Measurements from ENCODE around the gene MPZL1.

The MPZL1 gene

GRCh38 chr1:167799747-167800146, 78.0 kb downstream of the MPZL1 start:
- Histone ChIP-seq H3K4me3 (replicated peaks; ENCODE audit: insufficient read depth, low read length) (no peak overlapping the region), H3K27me3 (ENCODE audit: insufficient read depth, poor library complexity, severe bottlenecking) (no peaks in the 10 kb centered on the region), H3K27ac (replicated peaks) (no peak overlapping the region)
- DNase-seq (ENCODE audit: low read depth in 1 of 2, low spot score in 1 of 2), result no peak
- TF ChIP-seq REST (IDR thresholded peaks at IDR 0.05; ENCODE audit: insufficient replicate concordance, low read depth), result no peak
- no peak for TF ChIP-seq CTCF (IDR thresholded peaks at IDR 0.05; ENCODE audit: insufficient read depth, low read length)
- TF ChIP-seq POLR2AphosphoS5 (IDR thresholded peaks at IDR 0.05; ENCODE audit: low read depth), result no peak
- TF ChIP-seq GABPA (IDR thresholded peaks at IDR 0.05; ENCODE audit: low read depth), result no peak
- TF ChIP-seq SPI1 (IDR thresholded peaks at IDR 0.05; ENCODE audit: borderline replicate concordance, low read depth), result no peak

GRCh38 chr1:167800251-167800650, 78.5 kb downstream of the MPZL1 start:
- no peaks in the 10 kb centered on the region for H3K27me3 ChIP-seq (ENCODE audit: insufficient read depth, poor library complexity, severe bottlenecking)
- no peak for DNase-seq (ENCODE audit: low read depth in 1 of 2, low spot score in 1 of 2)
- no peak overlapping the region for H3K4me3 ChIP-seq (replicated peaks; ENCODE audit: insufficient read depth, low read length)
- H3K27ac ChIP-seq (replicated peaks), result no peak overlapping the region
- TF ChIP-seq GABPA (IDR thresholded peaks at IDR 0.05; ENCODE audit: low read depth) (no peak), CTCF (IDR thresholded peaks at IDR 0.05; ENCODE audit: insufficient read depth, low read length) (no peak), SPI1 (IDR thresholded peaks at IDR 0.05; ENCODE audit: borderline replicate concordance, low read depth) (no peak), POLR2AphosphoS5 (IDR thresholded peaks at IDR 0.05; ENCODE audit: low read depth) (no peak), REST (IDR thresholded peaks at IDR 0.05; ENCODE audit: insufficient replicate concordance, low read depth) (no peak)

- no peak overlapping the region for H3K27ac ChIP-seq (replicated peaks)
- DNase-seq (ENCODE audit: low read depth in 1 of 2, low spot score in 1 of 2), result no peak
- H3K27me3 ChIP-seq (ENCODE audit: insufficient read depth, poor library complexity, severe bottlenecking), result no peaks in the 10 kb centered on the region
- no peak overlapping the region for H3K4me3 ChIP-seq (replicated peaks; ENCODE audit: insufficient read depth, low read length)
- TF ChIP-seq SPI1 (IDR thresholded peaks at IDR 0.05; ENCODE audit: borderline replicate concordance, low read depth) (no peak), POLR2AphosphoS5 (IDR thresholded peaks at IDR 0.05; ENCODE audit: low read depth) (no peak), GABPA (IDR thresholded peaks at IDR 0.05; ENCODE audit: low read depth) (no peak), CTCF (IDR thresholded peaks at IDR 0.05; ENCODE audit: insufficient read depth, low read length) (no peak), REST (IDR thresholded peaks at IDR 0.05; ENCODE audit: insufficient replicate concordance, low read depth) (no peak)
Observed at GRCh38 chr1:167802235-167802634, 80.5 kb downstream of the MPZL1 start.

All from HL-60 (cell line).